HG03064 (cell line): ENCODE results near the gene ZFAND2B.

ENCODE experiments used
- ATAC-seq: cut with Tn5 transposase; IDR thresholded peaks from one replicate; pipeline ENCODE4 v1.9.1; 2021; ENCODE audit warnings: low read depth; ENCODE audit not compliant: unreplicated experiment

Gene ZFAND2B, protein sequence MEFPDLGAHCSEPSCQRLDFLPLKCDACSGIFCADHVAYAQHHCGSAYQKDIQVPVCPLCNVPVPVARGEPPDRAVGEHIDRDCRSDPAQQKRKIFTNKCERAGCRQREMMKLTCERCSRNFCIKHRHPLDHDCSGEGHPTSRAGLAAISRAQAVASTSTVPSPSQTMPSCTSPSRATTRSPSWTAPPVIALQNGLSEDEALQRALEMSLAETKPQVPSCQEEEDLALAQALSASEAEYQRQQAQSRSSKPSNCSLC

DNA sequence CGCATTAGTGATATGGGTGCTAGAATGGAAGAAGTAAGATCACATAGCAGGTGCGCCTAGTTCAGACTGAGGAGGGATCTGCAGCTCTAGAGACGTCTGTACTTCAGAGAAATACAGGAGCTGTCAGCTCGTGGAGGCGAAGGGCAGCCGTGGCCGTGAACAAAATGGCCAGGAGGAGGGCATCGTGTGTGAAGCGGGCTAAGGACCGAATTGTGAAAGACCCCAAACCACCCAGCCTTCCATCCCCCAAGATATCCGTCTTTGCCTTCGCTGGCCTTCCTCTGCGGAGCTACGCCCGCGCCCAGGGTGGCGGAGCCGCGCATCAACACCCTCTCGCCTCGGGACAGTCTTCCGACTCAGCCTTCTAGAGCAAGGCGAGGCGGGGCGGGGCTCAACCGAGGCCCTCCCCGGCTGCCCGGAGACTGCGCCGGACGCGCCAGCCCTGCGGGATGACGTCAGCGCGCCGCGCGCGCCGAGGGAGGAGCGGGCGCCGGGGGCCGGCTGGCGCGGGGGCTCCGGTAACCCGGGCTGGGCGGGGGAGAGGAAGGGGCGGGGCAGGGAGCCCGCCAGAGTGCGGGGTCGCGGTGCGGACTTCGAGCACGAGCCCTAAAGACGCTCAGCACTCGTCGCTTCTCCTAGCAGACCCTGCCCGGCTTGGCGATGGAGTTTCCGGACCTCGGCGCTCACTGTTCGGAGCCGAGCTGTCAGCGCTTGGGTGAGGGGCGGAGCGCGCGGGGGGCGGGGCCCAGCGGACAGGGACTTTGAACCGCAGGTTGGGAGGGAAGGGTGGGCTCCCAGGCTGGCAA is at the start of gene ZFAND2B:
Gene ZFAND2B, plus strand, starts transcription at position 455 of the 806 bp plus-strand sequence. Its CDS starts 206 bp downstream, at position 661.
- peak; percentile 99 for ATAC-seq

DNA sequence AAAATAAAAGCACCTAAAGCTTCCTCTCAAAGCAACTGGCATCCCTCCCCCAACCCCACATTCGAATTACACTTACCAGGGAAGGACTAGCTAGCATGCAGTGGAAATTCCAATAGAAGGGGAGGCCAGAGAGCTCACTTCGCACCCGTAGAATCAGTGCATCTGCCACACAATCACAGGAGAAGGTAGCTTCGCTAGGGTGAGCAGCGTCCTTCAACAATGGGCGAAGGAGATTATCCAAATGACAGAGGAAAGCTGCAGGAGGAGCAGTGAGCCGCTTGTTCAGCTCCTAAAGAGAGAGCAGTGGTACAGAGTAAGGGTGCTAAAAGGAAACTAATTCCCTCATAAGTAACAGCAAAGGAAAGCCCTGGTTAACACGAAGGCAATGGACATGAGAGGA is 49.2 kb upstream of the ZFAND2B start:
- ATAC-seq, result no peak

DNA sequence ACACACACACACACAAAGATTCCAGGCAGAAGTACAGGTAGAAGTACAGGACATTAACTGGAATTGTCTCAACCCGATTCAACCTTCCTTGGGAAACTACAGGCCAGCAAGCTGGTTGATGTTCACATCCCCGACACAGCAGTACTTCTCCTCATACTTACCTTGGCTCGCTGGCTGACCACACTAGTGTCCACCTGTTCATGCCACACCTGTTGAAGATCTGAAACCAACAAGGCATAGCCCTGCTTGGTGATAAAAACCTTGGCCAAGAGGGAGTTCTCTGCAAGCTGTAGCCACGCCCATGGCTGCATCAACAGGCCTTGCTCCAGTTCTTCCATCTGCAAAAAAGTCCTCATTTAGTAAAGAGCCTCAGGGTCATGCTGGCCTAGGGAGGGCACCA is 48.6 kb upstream of the ZFAND2B start:
- no peak for ATAC-seq

DNA sequence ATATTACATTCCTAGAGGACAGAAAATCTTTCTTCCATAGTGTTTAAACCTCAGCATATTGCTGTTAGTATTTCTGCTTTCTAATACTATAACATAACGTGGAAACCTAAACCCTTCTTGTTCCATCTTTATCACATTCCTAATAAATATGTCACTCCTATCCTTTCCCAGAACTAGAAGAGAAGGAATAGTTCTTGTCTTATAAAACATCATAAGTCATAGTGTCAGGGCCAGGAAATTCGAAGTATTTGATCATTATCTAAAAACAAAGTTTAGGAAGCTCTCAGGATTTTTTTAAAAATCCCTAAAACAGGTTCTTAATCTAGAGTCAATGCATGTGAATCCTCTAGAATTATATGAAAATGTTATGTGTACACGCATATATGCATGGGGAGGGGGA is 48.0 kb upstream of the ZFAND2B start:
- ATAC-seq, result no peak

DNA sequence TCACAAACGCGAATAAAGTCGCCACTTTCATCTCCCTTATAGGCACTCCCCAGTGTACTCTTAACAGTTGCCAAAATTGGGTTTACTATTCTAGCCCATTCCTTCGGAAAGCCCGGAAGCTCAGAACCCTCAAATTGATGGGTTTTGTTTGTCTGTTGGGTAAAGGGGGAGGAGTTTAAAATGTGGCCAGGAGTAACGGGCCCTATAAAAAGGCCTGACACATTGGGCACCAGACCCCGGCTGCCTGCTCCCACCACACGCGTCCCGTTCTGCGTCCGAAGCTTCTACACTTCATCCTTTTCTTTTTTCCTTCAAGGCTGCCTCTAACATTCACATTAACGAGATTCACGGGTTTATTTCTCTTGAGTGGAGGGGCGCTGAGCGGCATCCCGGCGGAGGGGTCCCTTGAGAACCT is 46.8 kb upstream of the ZFAND2B start:
- ATAC-seq, result peak; percentile 2

DNA sequence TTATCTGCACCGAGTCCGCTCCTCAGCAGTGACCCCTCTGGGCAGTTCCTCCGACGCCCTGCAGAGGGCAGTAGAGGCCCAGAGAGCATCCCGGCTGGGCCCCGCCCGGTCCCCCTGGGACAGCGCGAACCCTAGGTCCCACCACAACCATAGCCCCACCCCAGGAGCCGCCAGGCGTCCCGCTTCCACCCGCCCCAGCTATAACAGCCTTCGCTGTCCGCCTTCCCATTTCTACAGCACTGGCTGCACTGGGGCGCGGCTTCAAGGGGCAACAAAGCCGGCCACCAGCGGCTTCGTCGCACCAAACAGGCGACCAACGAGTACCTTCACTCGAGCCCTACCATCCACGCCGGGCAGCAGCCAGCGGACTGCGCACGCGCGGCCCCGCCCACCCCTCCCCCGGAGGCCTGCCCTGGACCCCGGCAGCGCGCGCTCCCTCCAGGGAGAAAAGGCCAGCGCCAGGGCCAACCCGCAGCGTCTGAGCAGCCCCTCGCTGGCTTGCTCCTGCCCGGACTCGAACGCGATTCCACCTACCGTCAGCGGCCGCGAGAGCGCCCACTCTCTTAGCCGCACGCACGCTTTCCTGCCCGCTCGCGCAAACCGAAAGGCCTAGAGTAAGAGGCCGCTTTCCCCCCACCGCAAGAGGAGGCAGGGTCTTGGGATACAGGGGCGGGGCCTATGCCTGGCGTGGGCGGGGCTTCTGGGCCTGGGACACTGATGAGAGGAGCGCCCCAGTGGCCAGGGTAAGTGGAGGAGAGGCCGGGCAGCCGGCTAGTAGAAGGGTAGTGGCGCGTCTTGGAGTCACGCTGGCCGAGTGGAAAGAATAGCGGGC is 46.2 kb upstream of the ZFAND2B start, which contains the start of gene NHEJ1:
Gene NHEJ1, minus strand, starts transcription at position 630 of the 832 bp plus-strand sequence. CDS start 2,453 bp downstream, outside the sequence.
- peak; percentile 84 for ATAC-seq

DNA sequence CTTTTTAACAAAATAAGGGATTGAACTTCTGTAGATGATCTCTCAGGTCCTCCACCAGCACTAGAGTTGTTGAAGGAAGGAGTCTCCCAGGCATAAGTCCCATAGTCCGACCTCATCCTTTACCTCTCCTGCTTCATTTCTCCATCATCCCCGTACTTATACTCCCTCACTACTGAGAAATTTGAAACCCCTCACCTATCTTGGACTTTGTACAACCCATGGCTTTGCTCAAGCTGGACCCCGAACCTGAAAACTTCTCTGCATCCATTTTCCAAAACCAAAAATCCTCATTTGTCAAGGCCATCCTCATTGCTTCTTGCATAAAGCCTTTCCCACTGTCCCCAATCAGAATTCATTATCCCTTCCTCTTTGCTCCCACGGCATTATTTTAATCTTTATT is 45.5 kb upstream of the ZFAND2B start:
- ATAC-seq, result no peak

DNA sequence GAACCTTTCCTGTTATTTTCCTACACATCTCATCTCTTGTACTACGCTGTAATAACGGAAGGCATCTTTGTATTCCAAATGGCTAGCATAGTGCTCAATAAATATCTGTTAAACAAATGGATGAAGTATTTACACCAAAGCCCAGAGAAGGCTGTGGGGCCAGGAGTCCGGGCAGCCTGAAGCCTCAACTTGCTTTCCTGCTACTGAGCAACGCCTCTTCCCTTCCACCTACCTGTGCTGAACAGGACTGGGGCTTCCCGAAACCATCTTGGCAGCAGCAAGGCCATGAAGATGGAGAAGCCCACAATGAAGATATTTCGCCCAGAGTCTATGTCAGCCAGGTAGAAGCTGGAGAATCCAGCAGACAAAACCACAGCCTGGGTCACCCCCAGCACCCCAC is 43.4 kb upstream of the ZFAND2B start:
- no peak for ATAC-seq

DNA sequence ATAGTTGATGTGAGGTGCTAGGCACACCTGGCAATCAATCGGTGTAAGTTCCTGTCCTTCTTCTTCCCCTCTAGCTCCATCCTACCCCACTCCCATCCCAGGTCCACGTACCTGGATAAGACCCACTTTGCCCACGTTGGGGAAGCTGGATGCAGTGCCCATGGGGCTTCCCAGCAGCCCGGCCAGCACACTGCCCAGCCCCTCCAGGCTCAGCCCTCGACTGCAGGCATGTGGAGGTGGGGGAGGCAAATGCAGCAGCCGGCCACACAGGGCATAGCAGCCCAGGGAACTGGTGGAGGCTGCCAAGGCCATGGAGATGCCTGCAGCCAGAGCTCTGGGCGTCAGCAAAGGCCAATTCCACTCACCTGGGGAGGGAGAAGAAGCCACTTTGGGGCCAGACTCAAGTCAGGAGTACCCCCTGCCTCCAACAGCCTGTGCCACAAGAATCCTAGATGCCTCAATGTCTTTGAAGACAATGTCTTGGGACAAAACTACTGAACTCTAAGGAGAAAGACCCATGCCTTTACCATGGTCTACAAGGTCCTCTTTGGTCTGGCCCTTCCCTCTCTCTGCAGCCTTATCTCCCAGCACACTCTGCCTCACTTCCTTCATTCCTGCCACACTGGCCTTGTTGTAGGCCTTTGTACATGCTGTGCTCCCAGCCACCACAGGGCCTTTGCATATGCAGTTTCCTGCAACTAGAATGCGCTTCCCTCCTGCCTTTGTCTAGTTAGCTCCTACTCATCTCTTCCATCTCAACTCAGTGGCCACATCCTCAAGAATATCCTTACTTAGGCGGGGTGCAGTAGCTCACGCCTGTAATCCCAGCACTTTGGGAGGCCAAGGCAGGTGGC is 41.3 kb upstream of the ZFAND2B start:
- no peak for ATAC-seq

DNA sequence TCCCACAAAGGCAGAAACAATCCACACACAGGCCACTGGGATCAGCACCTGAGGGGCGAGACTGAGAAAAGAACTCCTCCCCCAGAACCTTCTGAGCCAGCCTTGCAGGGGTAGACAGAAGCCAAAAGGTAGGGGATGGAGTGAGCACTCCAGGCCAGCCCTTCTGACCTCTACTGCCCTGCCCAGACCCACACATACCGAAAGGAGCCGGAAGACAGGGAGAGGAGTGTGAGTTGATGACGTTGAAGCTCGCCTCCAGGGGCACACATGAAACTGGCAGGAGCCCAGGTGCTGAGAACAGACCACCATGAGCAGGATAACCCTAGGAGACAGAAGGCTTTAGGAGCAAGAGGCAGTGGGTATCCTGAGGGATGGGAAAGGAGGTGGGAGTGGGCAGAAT is 38.6 kb upstream of the ZFAND2B start:
- ATAC-seq, result no peak

DNA sequence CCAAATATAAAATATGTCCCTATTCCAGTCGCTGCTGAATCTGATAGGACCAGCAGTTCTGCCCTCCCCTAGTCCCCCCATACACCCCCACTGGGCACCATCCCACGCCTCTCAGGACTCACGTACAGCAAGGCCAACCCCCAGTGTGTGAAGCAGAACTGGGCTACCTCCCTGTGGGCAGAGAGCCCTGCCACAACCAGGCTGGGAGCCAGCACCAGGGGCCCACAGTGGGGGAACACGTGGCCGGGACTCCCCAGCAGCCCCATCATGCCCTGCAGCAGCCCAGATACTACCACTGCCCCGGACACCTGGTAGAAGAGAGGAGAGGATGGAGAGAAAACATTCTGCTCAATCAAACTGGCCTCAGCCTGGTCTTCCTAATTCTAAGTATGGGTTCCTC is 38.1 kb upstream of the ZFAND2B start:
- ATAC-seq, result no peak

DNA sequence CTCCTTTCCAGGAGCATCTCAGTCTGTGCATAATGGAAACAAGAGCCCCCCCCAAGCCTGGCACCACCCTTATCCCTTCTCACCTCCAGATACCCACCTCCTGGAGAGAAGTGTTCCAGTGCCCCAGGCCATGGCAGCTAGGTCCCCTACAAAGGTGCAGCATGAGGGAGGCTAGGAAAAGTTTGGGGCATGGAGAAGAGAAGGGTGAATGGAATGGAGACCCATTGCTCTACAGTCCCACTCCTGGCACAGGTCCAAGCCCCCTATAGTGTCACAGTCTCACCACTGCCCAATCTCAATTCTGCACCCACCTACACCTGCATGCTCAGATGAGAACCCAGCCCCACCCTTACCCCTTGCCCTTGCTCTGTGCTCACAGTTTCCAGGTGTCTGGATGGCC is 37.6 kb upstream of the ZFAND2B start:
- no peak for ATAC-seq

DNA sequence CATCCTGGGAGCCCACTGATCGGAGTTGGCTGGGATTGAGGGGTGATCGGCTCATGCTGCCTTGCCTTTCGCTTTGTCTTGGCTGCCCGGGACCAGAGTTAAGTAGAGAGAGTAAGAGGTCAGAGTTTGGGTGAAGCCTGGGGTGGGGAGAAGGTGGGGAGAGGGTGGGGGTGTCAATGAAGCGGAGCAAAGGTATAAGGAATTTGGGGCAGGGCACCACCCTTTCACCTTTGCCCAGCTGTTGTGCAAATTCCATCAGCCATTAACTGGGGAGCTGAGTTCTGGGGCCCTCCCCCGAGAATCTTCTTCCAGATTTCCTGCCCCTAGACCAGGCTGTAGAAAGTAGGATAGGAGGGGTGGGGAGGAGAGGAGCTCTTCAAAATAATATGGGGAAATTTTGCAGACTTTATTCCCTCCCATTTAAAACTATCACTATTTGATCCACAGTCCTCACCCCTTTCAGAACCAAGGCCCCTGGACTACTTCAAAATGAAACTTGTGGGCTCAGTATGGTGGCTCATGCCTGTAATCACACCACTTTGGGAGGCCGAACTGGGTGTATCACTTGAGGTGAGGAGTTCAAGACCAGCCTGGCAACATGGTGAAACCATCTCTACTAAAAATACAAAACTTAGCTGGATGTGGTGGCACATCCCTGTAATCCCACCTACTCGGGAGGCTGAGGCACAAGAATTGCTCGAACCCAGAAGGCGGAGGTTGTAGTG is 36.5 kb upstream of the ZFAND2B start, which contains the start of gene SLC23A3:
Gene SLC23A3, minus strand, starts transcription at position 100 of the 725 bp plus-strand sequence. Its CDS starts 45 bp downstream, at position 55.
- ATAC-seq, result no peak

DNA sequence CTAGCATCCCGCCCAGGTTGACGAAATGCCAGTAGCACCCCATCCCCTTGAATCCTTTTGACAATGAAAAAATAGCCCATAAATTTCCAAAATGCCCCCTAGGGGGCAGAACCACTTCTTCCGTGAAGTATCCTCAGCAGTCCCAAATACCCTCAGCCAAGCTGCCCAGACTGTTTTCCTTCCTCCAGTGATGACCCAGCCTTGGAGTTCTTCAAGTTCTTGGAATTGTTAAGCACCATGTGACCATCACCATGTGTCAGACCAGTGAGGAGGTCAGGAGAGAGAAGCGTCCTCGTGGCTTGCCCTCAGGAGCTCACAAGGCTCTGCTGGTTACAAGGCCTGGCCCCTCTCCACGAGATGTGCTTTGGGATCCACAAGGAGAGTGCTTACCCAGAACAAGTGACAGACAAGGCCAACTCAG is 35.3 kb upstream of the ZFAND2B start:
- no peak for ATAC-seq

DNA sequence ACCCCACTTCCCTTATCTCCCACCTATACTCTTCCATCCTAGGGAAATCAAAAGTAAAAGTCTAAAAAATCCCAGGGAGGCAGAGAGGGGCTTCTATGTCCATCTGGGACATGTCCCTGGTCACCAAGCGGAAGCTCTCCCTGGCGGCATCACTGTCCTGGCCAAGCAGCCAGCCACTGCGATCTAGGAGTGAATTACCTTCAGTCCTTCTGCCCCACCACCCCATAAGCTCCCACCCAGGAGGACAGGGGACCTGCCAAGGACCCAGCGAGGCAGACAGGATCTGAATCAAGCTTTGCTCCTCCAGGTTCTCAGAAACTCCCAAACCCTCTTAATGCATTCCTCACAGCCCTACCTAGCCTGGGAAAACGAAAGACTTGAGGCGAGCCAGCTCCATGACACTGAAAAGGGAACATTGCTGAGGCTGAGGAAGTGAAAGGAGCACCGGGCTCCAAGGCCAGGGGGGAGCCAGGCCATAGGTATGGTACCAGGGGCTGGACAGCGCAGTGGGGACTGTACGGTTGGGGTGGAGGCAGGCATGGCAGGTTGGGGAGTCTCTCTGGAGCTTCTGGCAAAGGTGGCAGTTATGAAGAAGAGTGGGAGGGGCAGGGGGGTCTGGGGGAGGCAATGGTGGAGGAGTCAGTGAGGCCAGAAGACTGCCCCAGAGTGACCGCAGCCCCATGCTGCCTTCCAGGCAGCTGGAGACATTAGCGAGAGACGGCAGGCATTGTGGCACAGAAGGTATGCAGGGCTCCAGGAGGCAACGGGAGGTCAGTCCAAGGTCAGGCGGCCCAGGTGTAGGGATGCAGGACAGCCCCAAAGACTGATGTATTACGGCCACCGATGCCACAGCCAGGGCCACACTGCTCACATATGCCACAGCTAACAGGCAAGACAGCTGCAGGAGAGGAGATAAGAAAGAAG is 34.1 kb upstream of the ZFAND2B start:
- ATAC-seq, result no peak

DNA sequence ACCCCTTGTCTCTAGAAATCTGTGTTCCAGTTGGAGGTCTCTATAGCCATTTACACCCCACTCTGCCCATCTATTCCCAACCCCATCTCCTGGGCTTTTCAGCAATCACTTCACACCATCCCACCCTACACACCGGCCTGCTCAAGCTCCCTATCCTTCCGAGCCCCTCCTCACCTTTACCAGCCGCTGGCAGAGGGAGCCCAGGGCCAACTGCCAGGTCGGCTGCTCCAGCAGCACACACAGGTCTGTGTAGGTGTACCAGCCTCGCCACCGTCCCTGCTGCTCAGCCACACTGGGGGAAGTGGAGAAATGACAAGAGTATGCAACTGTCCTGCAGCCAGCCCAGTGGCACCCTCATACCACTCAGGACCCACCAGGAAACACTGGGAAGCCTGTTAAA is 33.4 kb upstream of the ZFAND2B start:
- no peak for ATAC-seq

DNA sequence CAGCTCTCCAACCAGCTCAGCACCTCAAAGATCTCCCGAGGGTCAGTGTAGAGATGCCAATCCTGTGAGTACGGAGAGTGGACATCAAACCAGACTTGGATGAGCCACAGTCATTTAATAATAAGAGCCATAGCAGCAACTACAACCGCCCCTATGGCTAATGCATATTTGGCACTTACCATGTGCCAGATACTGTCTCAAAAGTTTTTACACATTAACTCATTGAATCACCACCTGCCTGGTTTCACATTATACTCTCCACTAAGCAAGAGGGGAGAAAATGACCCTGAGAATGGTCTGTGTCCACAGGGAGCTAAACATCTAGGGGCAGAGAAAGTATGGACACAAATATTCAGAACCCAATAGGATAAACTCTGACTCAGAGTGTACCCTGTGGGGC is 32.4 kb upstream of the ZFAND2B start:
- no peak for ATAC-seq

DNA sequence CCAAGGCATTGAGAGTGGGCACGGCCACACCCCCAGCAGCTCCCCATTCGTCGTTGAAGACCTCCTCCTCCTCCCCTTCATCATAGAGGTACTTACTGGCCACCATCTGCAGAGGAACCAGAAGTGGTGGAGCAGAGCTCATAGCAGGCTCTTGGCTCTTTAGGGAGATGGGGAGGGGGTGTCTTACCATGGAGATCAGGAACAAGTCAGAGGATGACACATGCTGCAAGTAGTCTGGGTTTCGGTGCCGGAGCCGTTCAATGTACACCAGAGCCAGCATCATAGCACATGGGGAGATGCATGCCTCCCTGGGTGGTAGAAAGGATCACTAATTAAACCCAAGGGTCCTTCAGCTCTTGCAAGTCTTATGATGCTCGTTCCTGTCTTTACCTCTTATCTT is 31.8 kb upstream of the ZFAND2B start:
- ATAC-seq, result no peak
